Liver (tissue), 9 donors: ENCODE results near the gene MLXIP. TPM values are rescaled to one million over a fixed set of nuclear protein-coding genes. Genes with fewer than 3 reads are reported as not detected.

Experiments used
- DNase-seq: peaks from one replicate; pipeline ENCODE4 v3.0.0-alpha.2; 2017; ENCODE audit warnings: low spot score
- H3K27ac ChIP-seq, 2 donors: one replicate each; pipeline ENCODE4 v1.7.0; 2013; ENCODE audit warnings: inconsistent platforms in 2 of 2, low read length in 2 of 2, control low read depth in 1 of 2, low read depth in 1 of 2, mild to moderate bottlenecking in 1 of 2
- H3K27me3 ChIP-seq, 4 donors: one replicate each; pipeline versions ENCODE4 v1.6.1 to v1.7.0; 2013; ENCODE audit warnings: low read length in 3 of 4, inconsistent platforms in 1 of 4, mild to moderate bottlenecking in 1 of 4, moderate library complexity in 1 of 4; ENCODE audit not compliant: control insufficient read depth in 4 of 4, insufficient read depth in 4 of 4
- H3K36me3 ChIP-seq, 4 donors: one replicate each; pipeline versions ENCODE4 v1.6.1 to v1.7.0; 2013; ENCODE audit warnings: low read length in 3 of 4, mild to moderate bottlenecking in 3 of 4, low read depth in 1 of 4, moderate library complexity in 1 of 4; ENCODE audit not compliant: control insufficient read depth in 4 of 4, insufficient read depth in 3 of 4
- H3K4me1 ChIP-seq, 4 donors: one replicate each; pipeline versions ENCODE4 v1.6.1 to v1.7.0; 2013; ENCODE audit warnings: low read length in 3 of 4, mild to moderate bottlenecking in 3 of 4, moderate library complexity in 1 of 4; ENCODE audit not compliant: control insufficient read depth in 4 of 4, insufficient read depth in 4 of 4
- H3K4me3 ChIP-seq, 3 donors: one replicate each; pipeline versions ENCODE4 v1.6.1 to v1.7.0; 2013; ENCODE audit warnings: low read length in 3 of 3, control low read depth in 1 of 3, low read depth in 1 of 3, mild to moderate bottlenecking in 1 of 3
- H3K9ac ChIP-seq, 2 donors: one replicate each; pipeline ENCODE4 v1.7.0; 2013; ENCODE audit warnings: low read length in 2 of 2, mild to moderate bottlenecking in 2 of 2, moderate library complexity in 2 of 2, control low read depth in 1 of 2, low read depth in 1 of 2
- H3K9me3 ChIP-seq, 4 donors: one replicate each; pipeline versions ENCODE4 v1.6.1 to v1.7.0; 2013; ENCODE audit warnings: low read length in 3 of 4; ENCODE audit not compliant: control insufficient read depth in 4 of 4
- ATF3 ChIP-seq: IDR thresholded peaks from 2 replicates; pipeline ENCODE4 v1.6.1; 2016; ENCODE audit warnings: antibody characterized with exemption
- CTCF ChIP-seq: fragments of 150-350 bp; IDR thresholded peaks from 2 replicates; pipeline ENCODE4 v1.5.1; 2017; ENCODE audit warnings: improper control_type of control experiment, low read depth, low read length; ENCODE audit not compliant: missing input control
- EGR1 ChIP-seq, 2 donors: IDR thresholded peaks; 2 replicates each; pipeline ENCODE4 v1.6.1; 2016 to 2018; ENCODE audit warnings: antibody characterized with exemption in 2 of 2, low read depth in 2 of 2
- FOXA1 ChIP-seq: IDR thresholded peaks from 2 replicates; pipeline ENCODE4 v1.6.1; 2016; ENCODE audit warnings: antibody characterized with exemption
- FOXA2 ChIP-seq: IDR thresholded peaks from 2 replicates; pipeline ENCODE4 v1.6.1; 2016; ENCODE audit warnings: antibody characterized with exemption
- GABPA ChIP-seq, 2 donors: IDR thresholded peaks in 1 of 2; conservative IDR thresholded peaks in 1 of 2; 2 replicates each; pipeline ENCODE4 v1.6.1; 2016; ENCODE audit warnings: antibody characterized with exemption in 2 of 2, mild to moderate bottlenecking in 1 of 2, moderate library complexity in 1 of 2
- HNF4A ChIP-seq, 2 donors: conservative IDR thresholded peaks; 2 replicates each; pipeline ENCODE4 v1.6.1; 2016; ENCODE audit warnings: antibody characterized with exemption in 2 of 2, mild to moderate bottlenecking in 2 of 2
- HNF4G ChIP-seq: IDR thresholded peaks from 2 replicates; pipeline ENCODE4 v1.6.1; 2016; ENCODE audit warnings: antibody characterized with exemption
- JUND ChIP-seq, 2 donors: IDR thresholded peaks; 2 replicates each; pipeline ENCODE4 v1.6.1; 2016; ENCODE audit warnings: antibody characterized with exemption in 2 of 2
- MAX ChIP-seq: IDR thresholded peaks from 2 replicates; pipeline ENCODE4 v1.6.1; 2016; ENCODE audit warnings: antibody characterized with exemption
- NR2F2 ChIP-seq: IDR thresholded peaks from 2 replicates; pipeline ENCODE4 v1.6.1; 2016; ENCODE audit warnings: antibody characterized with exemption
- REST ChIP-seq: IDR thresholded peaks from 2 replicates; pipeline ENCODE4 v1.6.1; 2016; ENCODE audit warnings: antibody characterized with exemption, mild to moderate bottlenecking
- RXRA ChIP-seq, 2 donors: IDR thresholded peaks; 2 replicates each; pipeline ENCODE4 v1.6.1; 2017 to 2018; ENCODE audit warnings: antibody characterized with exemption in 2 of 2, mild to moderate bottlenecking in 1 of 2
- SP1 ChIP-seq: IDR thresholded peaks from 2 replicates; pipeline ENCODE4 v1.6.1; 2018; ENCODE audit warnings: antibody characterized with exemption, mild to moderate bottlenecking
- TAF1 ChIP-seq: conservative IDR thresholded peaks from 2 replicates; pipeline ENCODE4 v1.6.1; 2016; ENCODE audit warnings: antibody characterized with exemption, mild to moderate bottlenecking
- YY1 ChIP-seq: IDR thresholded peaks from 2 replicates; pipeline ENCODE4 v1.6.1; 2016; ENCODE audit warnings: antibody characterized with exemption, mild to moderate bottlenecking
- ZBTB33 ChIP-seq: IDR thresholded peaks from 2 replicates; pipeline ENCODE4 v1.6.1; 2016; ENCODE audit warnings: antibody characterized with exemption
- WGBS: extraction: QIAGEN DNeasy Blood & Tissue Kit; methylation state at CpG from one replicate; pipeline ENCODE4 v1.1.7; 2013; 5-methylcytosine and 5-hydroxymethylcytosine counted together
- polyA plus RNA-seq, 2 donors: library from polyadenylated mRNA; stranded (reverse) in 1 of 2; unstranded in 1 of 2; fragments of 200-250 nt in 1 of 2; fragments of >200 nt in 1 of 2; fragmentation: Nextera tagmentation in 1 of 2; extraction: Ambion mirVana in 1 of 2; gene quantifications; one replicate each; pipeline versions ENCODE4 v1.2.1 to v1.2.3, GENCODE V29; 2013 to 2015
- total RNA-seq, 2 donors: library from RNA; depleted of rRNA; stranded (reverse); fragments of >200 nt; gene quantifications; one replicate each; pipeline ENCODE4 v1.2.3, GENCODE V29; 2014
- donor health status: healthy.
- donor health status: healthy.
- donor health status: healthy.
- donor health status: healthy.
- donor health status: healthy.

Gene MLXIP
- total and polyA plus RNA-seq, 4 donors = 10.6 to 19.5 (median 11.0) TPM

GRCh38 chr12:122064780-122065588, 13.6 kb upstream of the MLXIP start:
- H3K9me3 ChIP-seq = no peaks in the 10 kb centered on the region
- no peaks in the 10 kb centered on the region for H3K27me3 ChIP-seq
- no peak for DNase-seq
- peaks cover 14 to 27% (median 24%) of the 10 kb centered on the region in 4 donors for H3K4me1 ChIP-seq
- H3K4me3 ChIP-seq = no peak overlapping the region
- 79% methylated on average over 16 of the region's 16 CpGs for WGBS
- H3K36me3 ChIP-seq = no peaks in the 10 kb centered on the region
- TF ChIP-seq REST = no peak
- no peak for TF ChIP-seq MAX
- no peak for TF ChIP-seq HNF4G
- no peak for TF ChIP-seq TAF1
- peak; percentile 73 for TF ChIP-seq NR2F2
- TF ChIP-seq ATF3 = no peak
- no peak for TF ChIP-seq ZBTB33
- peak; percentile 27 for TF ChIP-seq SP1
- TF ChIP-seq GABPA (IDR thresholded peaks at IDR 0.05 in 1 of 2, conservative IDR thresholded peaks at IDR 0.05 in 1 of 2) = no peak
- TF ChIP-seq EGR1 (IDR thresholded peaks at IDR 0.05; ENCODE audit: low read depth in 2 of 2) = no peak
- no peak for TF ChIP-seq HNF4A (conservative IDR thresholded peaks at IDR 0.05)
- TF ChIP-seq CTCF = no peak
- TF ChIP-seq FOXA2 = no peak
- no peak for TF ChIP-seq JUND (IDR thresholded peaks at IDR 0.05)
- peak in 1 of 2 donors; percentile 53 for TF ChIP-seq RXRA (IDR thresholded peaks at IDR 0.05)
- no peak for TF ChIP-seq YY1
- no peak for TF ChIP-seq FOXA1
- H3K9ac ChIP-seq = no peak overlapping the region
- peak overlapping the region; percentile 58 to 70 for H3K27ac ChIP-seq
